Calu3 (cell line): ENCODE results near the gene SMIM15. TPM values are rescaled to one million over a fixed set of nuclear protein-coding genes. Genes with fewer than 3 reads are reported as not detected.

Experiments
- BruUV-seq: library from RNA; stranded (reverse); fragments of 400-500 nt; replicated peaks from 2 replicates; lab custom pipeline; 2021; lab: Mats Ljungman, UMichigan
- CTCF ChIA-PET: fragments of 300-600 bp; sonication (Branson Sonifier 250); formaldehyde crosslinking; loops from one replicate; lab custom pipeline; 2022; ENCODE audit warnings: antibody characterized with exemption; lab: Charles Lee
- DNase-seq: peaks from one replicate; pipeline ENCODE4 v3.0.0; 2022
- H3K27ac Mint-ChIP-seq: one replicate; pipeline ENCODE4 v1.8.0; 2022; ENCODE audit warnings: mixed read lengths; ENCODE audit not compliant: unreplicated experiment
- H3K27me3 Mint-ChIP-seq: one replicate; pipeline ENCODE4 v1.8.0; 2022; ENCODE audit warnings: mixed read lengths; ENCODE audit not compliant: unreplicated experiment
- H3K36me3 Mint-ChIP-seq: one replicate; pipeline ENCODE4 v1.8.0; 2022; ENCODE audit warnings: mild to moderate bottlenecking, moderate library complexity, mixed read lengths; ENCODE audit not compliant: insufficient read depth, unreplicated experiment
- H3K4me1 Mint-ChIP-seq: one replicate; pipeline ENCODE4 v1.8.0; 2022; ENCODE audit warnings: mild to moderate bottlenecking, low read depth, mixed read lengths; ENCODE audit not compliant: unreplicated experiment
- H3K4me3 Mint-ChIP-seq: one replicate; pipeline ENCODE4 v1.8.0; 2022; ENCODE audit warnings: mild to moderate bottlenecking, low read depth, moderate library complexity, mixed read lengths; ENCODE audit not compliant: unreplicated experiment
- H3K9me3 Mint-ChIP-seq: one replicate; pipeline ENCODE4 v1.8.0; 2022; ENCODE audit warnings: low read depth, mixed read lengths; ENCODE audit not compliant: unreplicated experiment
- CTCF ChIP-seq: fragments of 200-600 bp; IDR thresholded peaks from one replicate; pipeline ENCODE4 v1.8.0; 2022; ENCODE audit warnings: antibody characterized with exemption; ENCODE audit not compliant: unreplicated experiment
- intact Hi-C: fragments of 100-400 bp; cut with micrococcal nuclease; formaldehyde crosslinking; loops from one replicate; pipeline ENCODE4 v1.10.0; 2022; ENCODE audit not compliant: unreplicated experiment
- total RNA-seq: library from RNA; stranded (reverse); gene quantifications from 2 replicates; pipeline ENCODE4 v1.2.3, GENCODE V29; 2022

Gene SMIM15
- total RNA-seq, 1 experiment from 2014 or later, result 89.6 TPM

- CTCF ChIA-PET, result no interaction called here
- H3K4me3 Mint-ChIP-seq, result no peak overlapping the region
- DNase-seq, result no peak
- H3K4me1 Mint-ChIP-seq, result no peaks in the 10 kb centered on the region
- BruUV-seq, result no TSS peak
- no peak overlapping the region for H3K27ac Mint-ChIP-seq
- H3K27me3 Mint-ChIP-seq, result no peaks in the 10 kb centered on the region
- no peaks in the 10 kb centered on the region for H3K9me3 Mint-ChIP-seq
- TF ChIP-seq CTCF, result no peak
- intact Hi-C loops, result no loop called here
- H3K36me3 Mint-ChIP-seq, result no peaks in the 10 kb centered on the region
Measured at GRCh38 chr5:61119066-61119465, 43.2 kb downstream of the SMIM15 start.

GRCh38 chr5:61115968-61116367 is 46.3 kb downstream of the SMIM15 start:
- Mint-ChIP-seq H3K4me1 (no peaks in the 10 kb centered on the region), H3K36me3 (no peaks in the 10 kb centered on the region), H3K4me3 (no peak overlapping the region), H3K27me3 (no peaks in the 10 kb centered on the region), H3K27ac (no peak overlapping the region), H3K9me3 (peaks cover 7% of the 10 kb centered on the region)
- intact Hi-C loops, result no loop called here
- no peak for TF ChIP-seq CTCF
- CTCF ChIA-PET, result no interaction called here
- DNase-seq, result no peak
- no TSS peak for BruUV-seq

- Mint-ChIP-seq H3K9me3 (peaks cover 7% of the 10 kb centered on the region), H3K4me1 (no peaks in the 10 kb centered on the region), H3K4me3 (no peak overlapping the region), H3K27ac (no peak overlapping the region), H3K36me3 (no peaks in the 10 kb centered on the region), H3K27me3 (no peaks in the 10 kb centered on the region)
- no TSS peak for BruUV-seq
- intact Hi-C loops, result no loop called here
- DNase-seq, result no peak
- CTCF ChIA-PET, result no interaction called here
- TF ChIP-seq CTCF, result no peak
Measured at GRCh38 chr5:61114441-61114840, 47.8 kb downstream of the SMIM15 start.

Other genes with a start within 250 kb of the SMIM15 start
- gene ERCC8, start 217.4 kb downstream of the SMIM15 start, total RNA-seq, result 17.2 and 19.7 TPM in 2 replicates
- 43.4 and 44.5 TPM in 2 replicates for gene NDUFAF2, start 217.3 kb downstream of the SMIM15 start, total RNA-seq
- gene ZSWIM6, start 169.8 kb upstream of the SMIM15 start, total RNA-seq, result 13.2 and 14.7 TPM in 2 replicates